Glomerular endothelial cell (primary cell): ENCODE data around the gene ADAM11. TPM values are rescaled to one million over a fixed set of nuclear protein-coding genes. Genes with fewer than 3 reads are reported as not detected.
A peak's percentile ranks its signal among the peaks of the same experiment; 100 is the strongest.
"Not testable (repeated sequence)": the region's sequence is repeated elsewhere in the genome, so short reads cannot be mapped to it uniquely, and the experiment has no call there.

ENCODE experiments used
- DNase-seq: peaks from one replicate; pipeline ENCODE4 v3.0.0-alpha.2; 2011; ENCODE audit warnings: low read depth, low spot score; ENCODE audit errors: extremely low read depth
- total RNA-seq: library from RNA; depleted of rRNA; stranded (reverse); fragments of >200 nt; gene quantifications from 2 replicates; pipeline ENCODE4 v1.2.3, GENCODE V29; 2015

Gene ADAM11
- total RNA-seq, 1 donor from 2014 or later = 0.23 TPM

DNA sequence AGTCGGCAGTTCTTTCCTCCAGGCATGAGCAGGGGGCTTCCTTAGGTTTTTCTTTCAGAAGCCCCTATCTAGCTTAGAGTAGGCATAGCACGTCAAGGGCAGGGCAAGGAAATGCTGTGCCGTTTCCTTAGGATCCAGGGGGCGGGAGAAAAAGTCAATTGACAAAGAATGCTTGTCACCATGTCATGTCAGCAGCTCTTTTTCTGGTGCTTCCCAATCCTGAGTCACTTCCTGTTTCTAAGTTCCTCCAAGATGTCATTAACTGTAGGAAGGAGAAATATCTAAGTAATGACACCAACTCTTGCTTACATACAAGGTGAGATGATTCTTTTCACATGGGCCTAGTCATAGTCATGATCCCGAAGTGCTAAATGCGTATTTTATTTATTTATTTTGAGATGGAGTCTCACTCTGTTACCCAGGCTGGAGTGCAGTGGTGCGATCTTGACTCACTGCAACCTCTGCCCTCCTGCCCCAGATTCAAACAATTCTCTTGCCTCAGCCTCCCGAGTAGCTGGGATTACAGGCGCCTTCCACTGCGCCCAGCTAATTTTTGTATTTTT lies 36.1 kb downstream of the ADAM11 start:
- DNase-seq = peak; percentile 73

DNA sequence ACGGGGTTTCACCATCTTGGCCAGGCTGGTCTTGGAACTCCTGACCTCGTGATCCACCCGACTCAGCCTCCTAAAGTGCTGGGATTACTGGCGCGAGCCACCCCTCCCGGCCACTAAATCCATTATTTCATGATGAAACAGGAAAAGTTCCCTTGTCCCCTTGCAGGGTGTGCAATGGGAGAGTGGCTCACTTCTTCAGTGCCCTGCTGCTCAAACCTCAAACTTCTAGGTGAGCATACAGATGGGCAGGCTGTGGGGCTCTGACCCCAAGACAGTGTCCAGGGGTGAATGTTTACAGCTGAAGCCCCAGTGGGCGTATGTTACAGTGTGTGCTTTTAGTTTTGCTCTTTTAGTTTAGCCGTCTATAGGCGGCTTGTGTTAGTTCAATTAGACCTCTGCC lies 36.6 kb downstream of the ADAM11 start:
- no peak for DNase-seq

DNA sequence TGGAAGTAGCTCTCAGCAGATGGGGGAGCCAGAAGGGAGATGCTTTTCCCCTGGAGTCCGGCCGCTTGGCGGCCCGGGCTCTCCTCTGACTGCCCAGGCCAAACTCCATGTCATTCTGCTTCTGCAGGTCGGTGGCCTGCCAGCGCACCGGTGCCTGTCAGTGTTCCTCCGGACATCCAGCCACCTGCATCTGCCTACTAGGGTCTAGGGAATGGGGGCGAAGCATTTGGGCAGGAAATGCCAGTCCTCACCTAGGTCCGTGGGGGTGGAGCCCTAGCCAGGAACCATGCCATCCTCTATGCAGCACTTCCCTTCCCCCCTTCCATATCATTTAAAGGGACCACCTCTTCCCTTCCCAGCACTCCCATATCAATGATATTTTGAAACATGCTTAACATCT lies 37.1 kb downstream of the ADAM11 start:
- DNase-seq = no peak

DNA sequence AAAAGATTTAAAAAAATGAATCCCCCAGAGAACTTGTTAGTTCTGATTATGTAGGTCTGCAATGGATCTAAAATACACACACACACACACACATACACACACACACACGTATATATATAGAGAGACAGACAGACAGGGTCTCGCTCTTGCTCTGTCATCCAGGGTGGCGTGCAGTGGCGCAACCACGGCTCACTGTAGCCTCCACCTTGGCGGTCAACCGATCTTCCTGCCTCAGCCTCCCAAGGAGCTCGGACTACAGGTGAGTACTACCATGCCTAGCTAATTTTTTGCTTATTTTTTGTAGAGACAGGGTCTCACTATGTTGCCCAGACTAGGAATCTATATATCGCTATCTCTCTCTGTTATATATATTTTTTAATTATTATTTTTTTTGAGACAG lies 37.9 kb downstream of the ADAM11 start:
- DNase-seq = no peak

DNA sequence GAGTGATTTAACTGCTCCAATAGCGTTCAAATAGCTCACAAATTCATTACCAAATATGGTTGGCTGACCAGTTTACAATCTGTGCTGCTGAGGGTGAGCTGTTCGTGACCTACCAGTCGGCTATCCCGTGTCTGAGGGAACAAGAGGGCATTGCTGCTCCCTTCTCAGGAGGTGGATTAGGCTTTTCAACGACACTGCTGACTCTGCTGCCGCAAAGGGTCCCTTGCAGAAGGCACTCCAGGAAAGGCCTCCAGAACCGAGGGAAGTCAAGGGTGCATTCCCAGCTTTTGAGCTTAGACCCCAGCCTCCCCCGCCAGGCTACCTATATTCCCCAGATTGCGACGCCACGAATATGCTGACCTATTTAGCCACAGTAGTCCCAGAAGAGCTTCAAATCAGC lies 39.0 kb downstream of the ADAM11 start:
- no peak for DNase-seq

DNA sequence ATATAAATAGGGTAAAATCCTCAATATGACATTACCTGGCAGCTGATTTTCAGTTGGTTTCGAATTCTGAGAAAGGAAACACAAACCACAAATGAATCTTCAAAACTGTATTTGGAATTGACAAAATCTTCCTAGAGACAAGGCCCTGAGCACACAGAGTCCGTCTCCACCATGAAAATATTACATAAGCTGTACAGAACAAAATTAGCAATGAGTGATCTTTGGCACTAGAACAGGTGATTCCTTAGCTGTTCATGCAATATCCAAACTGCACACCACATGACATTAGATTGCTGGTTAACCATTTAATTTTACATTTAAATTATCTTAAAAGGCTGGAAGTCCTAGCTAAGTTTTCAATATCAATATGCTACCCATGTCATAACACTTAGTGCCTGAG lies 39.6 kb downstream of the ADAM11 start:
- no peak for DNase-seq

DNA sequence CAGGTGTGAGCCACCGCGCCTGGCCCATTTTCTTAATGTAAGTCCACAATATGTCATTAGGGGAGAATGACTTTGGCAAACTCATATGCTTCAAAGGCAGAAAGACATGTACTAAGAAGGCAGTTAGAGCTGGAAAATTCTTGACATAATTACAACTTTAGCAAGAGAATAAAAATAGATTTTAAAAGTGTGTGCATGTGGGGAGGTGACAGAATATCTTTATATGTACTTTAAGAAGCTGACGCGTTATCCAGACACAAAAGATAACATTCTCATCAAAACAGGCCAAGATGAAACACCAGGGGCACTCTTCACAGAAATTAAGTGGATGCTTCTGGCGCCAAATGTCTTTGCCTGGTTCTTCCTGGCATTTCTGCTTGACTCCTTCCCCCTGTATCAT lies 43.1 kb downstream of the ADAM11 start:
- no peak for DNase-seq

DNA sequence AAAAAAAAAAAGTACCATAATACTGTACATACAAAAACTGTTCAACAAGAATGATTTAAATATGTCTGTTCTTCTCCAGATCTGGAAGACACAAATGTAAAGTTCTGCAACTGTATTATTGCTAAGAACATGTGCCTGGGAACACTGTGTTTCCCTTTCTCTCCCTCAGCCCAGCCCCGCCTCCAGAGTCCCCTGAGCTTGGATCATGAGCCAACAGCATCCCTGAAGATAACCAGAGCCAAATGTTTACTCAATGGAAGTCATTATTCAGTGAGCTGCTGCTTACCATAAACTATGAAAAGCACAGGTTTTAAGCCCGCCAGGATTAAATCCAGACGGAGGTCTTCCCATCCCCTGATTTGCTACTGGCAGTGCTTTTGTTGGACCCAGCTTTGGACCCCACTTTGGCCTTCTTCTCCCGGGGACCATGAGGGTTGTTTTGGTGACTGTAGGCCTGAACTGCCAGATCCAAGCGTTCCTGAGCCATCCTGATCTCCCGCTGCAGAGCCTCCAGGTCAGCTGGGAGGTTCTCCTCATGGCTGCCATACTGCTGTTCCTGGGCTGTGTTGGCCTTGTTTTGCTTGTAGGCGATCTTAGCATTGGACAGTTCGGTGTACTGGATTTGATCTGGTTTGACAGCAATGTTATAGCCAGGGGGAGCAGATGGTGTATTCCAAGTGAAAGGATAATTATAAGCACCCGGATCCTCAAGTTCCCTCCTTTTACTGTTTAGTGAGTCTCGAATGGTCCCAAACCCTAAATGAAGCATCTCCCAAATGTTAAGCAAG lies 45.7 kb downstream of the ADAM11 start:
- no peak for DNase-seq

DNA sequence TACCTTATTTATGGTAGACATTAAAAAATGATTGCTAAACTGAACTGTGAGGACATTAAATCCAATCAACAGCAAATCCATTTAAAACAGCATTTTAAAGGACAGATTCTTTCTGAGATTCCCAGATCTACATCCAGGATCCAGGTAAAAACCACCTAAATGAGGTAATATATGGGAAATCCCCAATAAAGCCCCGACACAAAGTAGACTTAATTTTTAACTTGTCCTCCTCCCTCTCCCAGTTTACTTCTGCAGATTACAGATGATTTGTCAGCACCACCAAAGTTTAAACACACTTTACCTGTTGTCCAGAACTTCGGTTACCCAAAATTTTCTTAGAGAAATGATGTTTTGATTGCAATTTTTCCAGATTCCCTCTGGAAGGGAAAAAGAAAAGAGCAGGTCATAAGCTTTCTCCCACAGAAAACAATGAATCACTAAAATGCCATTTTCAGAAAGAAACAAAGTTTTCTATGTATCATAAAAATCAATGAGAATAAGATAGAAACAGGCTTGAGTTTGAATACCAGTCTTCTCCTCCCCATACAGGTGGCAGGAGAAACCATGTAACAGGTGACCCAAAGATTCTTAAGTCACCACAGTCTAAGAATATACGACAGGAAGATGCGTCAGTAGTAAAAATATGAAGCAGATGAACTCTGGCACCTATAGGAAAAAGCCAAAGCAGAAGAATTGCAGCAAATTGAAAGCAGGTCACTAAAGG lies 48.5 kb downstream of the ADAM11 start:
- no peak for DNase-seq

DNA sequence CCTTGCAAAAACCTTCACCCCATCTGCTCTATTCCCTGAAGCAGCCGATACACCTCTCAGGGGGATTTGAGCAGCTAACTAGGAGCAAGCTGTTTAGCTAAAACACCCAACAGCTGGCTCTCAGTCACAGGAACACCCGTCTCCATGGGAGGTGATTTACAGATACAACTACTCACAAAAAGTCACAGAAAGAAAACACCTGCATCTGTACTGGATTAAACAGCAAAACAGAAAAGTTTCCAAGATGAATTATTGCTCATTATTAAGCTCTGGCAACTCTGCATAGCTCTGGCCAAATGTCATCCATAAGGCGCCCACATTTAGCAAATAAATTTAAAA lies 49.0 kb downstream of the ADAM11 start:
- no peak for DNase-seq

DNA sequence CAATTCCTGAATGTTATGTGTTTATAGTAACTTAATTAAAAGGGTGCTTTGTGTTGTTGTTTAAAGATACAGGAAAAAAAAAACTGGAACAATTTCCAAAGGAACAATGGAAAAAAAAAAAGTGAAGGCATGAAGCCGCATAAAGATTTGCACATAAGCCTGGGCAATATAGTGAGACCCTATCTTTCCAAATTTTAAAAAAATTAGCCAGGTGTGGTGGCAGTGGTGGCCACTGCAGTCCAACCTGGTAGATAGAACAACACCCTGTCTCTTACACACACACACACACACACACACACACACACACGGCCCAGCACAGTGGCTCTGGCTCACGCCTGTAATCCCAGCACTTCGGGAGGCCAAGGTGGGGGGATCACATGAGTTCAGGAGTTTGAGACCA lies 49.4 kb downstream of the ADAM11 start:
- DNase-seq = no peak

DNA sequence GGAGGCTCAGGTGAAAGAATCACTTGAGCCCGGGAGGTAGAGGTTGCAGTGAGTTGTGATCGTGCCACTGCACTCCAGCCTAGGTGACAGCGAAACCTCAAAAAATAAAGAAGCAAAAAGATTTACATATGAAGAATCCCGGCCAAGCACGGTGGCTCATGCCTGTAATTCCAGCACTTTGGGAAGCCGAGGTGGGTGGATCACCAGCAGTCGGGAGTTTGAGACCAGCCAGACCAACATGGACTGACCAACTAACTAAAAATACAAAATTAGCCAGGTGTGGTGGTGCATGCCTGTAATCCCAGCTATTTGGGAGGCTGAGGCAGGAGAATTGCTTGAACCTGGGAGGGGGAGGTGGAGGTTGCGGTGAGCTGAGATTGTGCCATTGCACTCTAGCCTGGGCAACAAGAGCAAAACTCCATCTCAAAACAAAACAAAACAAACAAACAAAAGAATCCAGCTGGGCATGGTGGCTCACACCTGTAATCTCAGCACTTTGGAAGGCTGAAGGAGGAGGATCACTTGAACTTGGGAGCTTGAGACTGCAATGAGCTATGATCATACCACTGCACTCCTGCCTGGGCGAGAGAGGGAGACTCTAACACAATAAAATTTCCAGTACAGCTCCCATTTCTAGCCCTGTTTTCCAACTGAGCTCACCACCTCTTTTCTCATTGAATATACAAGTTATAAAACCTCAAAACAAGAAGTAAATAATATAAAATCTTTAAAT lies 50.0 kb downstream of the ADAM11 start:
- not testable (repeated sequence) for DNase-seq

DNA sequence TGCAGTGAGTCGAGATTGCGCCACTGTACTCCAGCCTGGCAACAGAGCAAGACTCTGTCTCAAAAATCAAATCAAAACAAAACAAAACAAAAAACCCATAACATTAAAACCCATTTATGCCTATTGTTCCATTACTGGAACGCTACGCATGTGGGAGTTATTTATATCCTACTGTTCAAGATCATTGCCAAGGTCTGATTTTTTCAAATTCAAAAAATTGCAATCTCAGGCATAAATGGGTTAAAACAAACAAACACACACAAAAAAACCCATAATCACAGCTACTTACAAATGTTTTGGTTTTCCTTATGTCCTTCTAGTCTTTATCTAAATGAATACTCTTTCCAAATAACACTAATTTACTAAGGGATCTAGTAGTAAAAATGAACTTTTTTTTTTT lies 53.5 kb downstream of the ADAM11 start:
- no peak for DNase-seq

DNA sequence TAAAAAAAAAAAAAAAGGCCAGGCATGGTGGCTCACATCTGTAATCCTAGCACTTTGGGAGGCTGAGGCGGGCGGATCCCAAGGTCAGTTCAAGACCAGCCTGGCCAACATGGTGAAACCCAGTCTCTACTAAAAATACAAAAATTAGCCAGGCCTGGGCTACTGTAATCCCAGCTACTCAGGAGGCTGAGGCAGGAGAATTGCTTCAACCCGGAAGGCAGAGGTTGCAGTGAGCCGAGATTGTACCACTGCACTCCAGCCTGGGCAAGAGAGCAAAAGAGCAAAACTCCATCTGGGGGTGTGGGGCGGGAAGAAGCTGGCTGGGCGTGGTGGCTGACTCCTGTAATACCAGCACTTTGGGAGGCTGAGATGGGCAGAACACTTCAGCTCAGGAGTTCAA lies 59.7 kb downstream of the ADAM11 start:
- DNase-seq = not testable (repeated sequence)

DNA sequence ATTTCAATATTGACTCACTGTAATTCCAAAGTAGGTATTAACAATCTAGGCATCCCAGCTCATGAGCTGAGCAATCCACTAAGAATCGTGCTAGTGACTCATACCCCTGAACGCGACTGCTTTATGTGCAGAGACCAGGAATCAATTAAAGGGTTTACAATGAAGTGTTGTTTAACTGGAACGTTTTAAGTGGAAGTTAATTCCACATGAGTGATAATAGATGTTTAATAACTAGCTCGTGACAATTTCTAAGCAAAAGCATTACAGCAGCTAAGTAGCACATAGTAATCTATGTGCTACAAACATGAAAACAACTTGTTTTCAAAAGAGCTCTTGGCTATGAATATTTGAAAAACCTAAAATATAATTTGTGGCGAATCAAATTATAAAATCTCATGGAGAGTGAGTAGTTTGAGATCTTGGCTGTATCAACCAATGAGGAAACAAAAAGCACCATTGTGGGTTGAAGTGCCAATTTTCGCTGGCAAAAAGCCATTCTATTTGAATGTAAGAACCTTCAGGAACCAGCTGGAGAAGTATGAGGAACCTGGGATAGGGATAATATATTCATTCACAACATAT lies 61.9 kb downstream of the ADAM11 start:
- peak; percentile 68 for DNase-seq

DNA sequence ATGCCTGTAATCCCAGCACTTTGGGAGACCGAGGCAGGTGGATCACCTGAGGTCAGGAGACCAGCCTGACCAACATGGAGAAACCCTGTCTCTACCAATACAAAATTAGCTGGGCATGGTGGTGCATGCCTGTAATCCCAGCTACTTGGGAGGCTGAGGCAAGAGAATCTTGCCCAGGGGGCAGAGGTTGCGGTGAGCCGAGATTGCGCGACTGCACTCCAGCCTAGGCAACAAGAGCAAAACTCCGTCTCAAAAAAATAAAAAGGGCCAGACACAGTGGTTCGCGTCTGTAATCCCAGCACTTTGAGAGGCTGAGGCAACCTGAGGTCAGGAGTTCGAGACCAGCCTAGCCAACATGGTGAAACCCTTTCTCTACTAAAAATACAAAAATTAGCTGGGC lies 66.4 kb downstream of the ADAM11 start:
- DNase-seq = not testable (repeated sequence)

DNA sequence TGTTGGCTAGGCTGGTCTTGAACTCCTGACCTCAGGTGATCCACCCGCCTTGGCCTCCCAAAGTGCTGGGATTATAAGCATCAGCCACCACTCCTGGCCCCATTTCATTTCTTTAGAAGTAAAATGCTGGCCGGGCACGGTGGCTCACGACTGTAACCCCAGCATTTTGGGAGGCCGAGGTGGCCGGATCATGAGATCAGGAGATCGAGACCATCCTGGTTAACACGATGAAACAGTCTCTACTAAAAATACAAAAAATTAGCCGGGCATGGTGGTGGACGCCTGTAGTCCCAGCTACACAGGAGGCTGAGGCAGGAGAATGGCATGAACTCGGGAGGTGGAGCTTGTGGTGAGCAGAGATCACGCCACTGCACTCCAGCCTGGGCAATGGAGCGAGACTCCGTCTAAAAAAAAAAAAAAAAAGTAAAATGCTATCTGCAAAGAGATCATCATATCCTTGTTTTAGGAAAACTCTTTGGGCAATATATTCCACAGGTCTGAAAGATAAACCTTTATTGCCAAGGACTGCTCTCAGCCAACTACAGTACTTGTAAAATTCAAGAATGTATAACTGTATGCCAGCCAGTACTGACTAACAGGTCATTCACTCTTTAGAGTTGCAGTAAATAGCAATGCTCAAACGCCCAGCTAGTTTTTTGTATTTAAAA lies 67.5 kb downstream of the ADAM11 start:
- DNase-seq = no peak

DNA sequence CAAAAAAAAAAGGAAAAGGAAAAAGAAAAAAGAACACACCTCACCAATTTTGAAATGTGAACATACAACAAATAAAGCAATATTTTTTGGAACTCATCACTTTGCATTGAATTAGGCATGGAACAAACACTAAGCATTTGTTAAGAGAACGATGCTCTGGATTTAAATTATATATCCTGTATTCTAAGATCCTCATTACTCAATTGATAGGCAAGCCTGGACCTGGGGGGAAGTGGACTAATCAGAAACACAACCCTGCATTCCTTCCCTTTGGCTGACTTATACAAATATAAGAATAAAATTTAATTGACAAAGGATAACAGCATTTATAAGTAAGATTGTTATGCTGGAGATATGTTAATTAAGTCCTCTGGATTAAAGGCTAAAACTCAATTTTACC lies 69.1 kb downstream of the ADAM11 start:
- DNase-seq = no peak

DNA sequence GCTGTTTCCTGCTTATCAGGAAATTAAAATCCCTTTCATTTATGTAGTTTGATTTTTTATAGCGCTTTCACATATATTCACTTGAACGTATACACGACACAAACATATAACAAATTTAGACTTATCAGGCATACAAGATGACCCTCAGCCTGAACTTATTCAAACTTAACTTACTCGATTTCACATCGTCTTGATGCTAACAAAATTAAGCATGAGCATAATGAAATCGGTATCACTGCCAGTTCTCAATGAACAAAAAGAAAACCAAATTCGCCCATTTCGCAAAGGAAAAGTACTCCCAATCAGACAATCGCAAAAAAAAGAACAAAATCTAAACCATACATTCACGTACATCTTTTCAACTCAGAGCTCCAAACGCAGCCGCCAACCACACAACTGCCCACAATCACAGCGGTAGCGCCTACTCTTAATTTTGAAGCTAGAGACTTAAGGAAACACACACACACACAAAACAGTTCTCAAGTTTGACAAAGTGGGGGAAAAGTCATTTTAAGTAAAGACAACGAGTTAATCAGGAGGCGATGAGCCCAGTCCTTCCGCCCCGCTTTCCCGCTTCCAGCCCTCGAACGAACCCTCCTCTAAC lies 70.2 kb downstream of the ADAM11 start:
- DNase-seq = no peak
